Measurements from ENCODE around the gene SP140.

DNA sequence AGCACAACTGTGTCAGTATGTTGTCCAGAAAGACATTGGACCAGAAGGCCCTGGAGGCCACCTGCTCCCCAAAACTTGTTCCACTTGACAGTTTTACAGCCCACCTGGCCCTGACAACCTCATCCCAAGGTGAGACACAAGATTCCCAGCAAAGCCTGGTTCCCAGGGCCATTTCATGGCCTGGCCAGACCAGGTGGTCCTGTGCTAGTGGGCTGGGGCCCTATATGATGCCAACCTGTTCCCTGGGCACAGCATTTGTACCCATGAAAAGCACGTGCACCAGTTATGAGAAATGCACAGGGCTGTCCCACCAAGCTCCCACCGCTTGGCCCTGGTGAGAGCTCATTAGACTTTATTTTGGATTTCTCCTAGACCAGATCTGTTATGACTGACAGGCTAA, 95.5 kb downstream of the SP140 start:
- no peak for TF ChIP-seq CTCF (conservative IDR thresholded peaks at IDR 0.05; ENCODE audit: low read depth in 2 of 2)
- TF ChIP-seq ZNF114 (CRISPR knock-in tag; IDR thresholded peaks at IDR 0.05), result no peak
- TF ChIP-seq NANOG (IDR thresholded peaks at IDR 0.05; ENCODE audit: borderline replicate concordance), result no peak
- no peak for TF ChIP-seq ETS1 (IDR thresholded peaks at IDR 0.05)
- TF ChIP-seq JUNB (IDR thresholded peaks at IDR 0.05; ENCODE audit: unreplicated experiment), result no peak
- TF ChIP-seq EZH2 (IDR thresholded peaks at IDR 0.05; ENCODE audit: low read depth, unreplicated experiment), result no peak
- TF ChIP-seq POLR2AphosphoS5 (IDR thresholded peaks at IDR 0.05; ENCODE audit: low read depth), result no peak
- no peak for TF ChIP-seq REST (IDR thresholded peaks at IDR 0.05; ENCODE audit: unreplicated experiment)
- no peak for TF ChIP-seq EZH2phosphoT487 (IDR thresholded peaks at IDR 0.05; ENCODE audit: unreplicated experiment)
- no peak for TF ChIP-seq STAT1 (IDR thresholded peaks at IDR 0.05; ENCODE audit: unreplicated experiment)
- no peak for TF ChIP-seq CREB1 (CRISPR knock-in tag; IDR thresholded peaks at IDR 0.05; ENCODE audit: low read depth)
- no peak for TF ChIP-seq ZNF462 (CRISPR knock-in tag; IDR thresholded peaks at IDR 0.05)

All from GM23338 (cell line).